ENCODE data around the gene TFAP2C.

The TFAP2C gene

GRCh38 chr20:56628873-56629463 is at the start of gene TFAP2C:
Gene TFAP2C (plus strand): TSS chr20:56629306. CDS start chr20:56629545, 239 bp downstream.
- DNase-seq (ENCODE audit: low read depth) = peak; percentile 20
- H3K4me3 ChIP-seq (replicated peaks; ENCODE audit: low read depth, low read length) = peak within 1 kb of the TSS; percentile 27
- TF ChIP-seq, protein P1, sequence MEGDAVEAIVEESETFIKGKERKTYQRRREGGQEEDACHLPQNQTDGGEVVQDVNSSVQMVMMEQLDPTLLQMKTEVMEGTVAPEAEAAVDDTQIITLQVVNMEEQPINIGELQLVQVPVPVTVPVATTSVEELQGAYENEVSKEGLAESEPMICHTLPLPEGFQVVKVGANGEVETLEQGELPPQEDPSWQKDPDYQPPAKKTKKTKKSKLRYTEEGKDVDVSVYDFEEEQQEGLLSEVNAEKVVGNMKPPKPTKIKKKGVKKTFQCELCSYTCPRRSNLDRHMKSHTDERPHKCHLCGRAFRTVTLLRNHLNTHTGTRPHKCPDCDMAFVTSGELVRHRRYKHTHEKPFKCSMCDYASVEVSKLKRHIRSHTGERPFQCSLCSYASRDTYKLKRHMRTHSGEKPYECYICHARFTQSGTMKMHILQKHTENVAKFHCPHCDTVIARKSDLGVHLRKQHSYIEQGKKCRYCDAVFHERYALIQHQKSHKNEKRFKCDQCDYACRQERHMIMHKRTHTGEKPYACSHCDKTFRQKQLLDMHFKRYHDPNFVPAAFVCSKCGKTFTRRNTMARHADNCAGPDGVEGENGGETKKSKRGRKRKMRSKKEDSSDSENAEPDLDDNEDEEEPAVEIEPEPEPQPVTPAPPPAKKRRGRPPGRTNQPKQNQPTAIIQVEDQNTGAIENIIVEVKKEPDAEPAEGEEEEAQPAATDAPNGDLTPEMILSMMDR (IDR thresholded peaks at IDR 0.05; ENCODE audit: low read length, missing control alignments) = no peak

DNA sequence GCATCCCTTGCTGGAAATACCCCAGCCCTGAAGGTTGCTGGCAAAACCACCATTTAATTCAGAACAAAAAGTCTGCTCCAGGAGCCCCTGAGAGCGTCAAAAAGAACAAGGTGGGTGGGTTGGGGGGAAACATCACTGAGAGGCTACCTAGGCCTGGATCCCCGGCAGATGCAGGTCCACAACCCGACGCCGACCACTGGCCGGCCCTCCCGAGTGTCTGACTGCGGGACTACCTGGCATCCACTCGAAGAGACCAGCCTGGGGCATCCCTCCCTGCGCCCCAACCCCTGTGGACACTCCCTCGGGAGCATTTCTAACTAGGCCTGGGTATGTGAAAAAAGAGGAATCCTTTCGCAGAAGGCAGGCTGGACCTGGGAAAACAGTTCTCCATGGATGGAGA is 48.9 kb upstream of the TFAP2C start:
- no peak for DNase-seq (ENCODE audit: low read depth)
- no peak overlapping the region for H3K4me3 ChIP-seq (replicated peaks; ENCODE audit: low read depth, low read length)
- TF ChIP-seq, protein P1 (IDR thresholded peaks at IDR 0.05; ENCODE audit: low read length, missing control alignments) = no peak

DNA sequence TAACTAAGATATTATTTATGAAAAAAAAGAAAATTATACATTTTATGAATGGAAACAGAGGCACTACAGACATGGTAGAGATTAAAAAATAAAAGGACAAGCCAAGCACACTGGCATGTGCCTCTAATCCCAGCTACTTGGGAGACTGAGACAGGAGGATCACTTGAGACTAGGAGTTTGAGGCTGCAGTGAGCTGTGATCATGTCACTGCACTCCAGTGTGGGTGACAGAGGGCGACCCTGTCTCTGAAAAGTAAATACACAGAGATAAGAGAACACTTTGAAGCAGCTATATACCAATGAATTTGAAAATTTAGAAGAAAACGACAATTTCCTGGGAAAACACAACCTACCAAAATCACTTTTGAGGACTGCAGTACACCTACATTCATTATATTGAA is 47.4 kb upstream of the TFAP2C start:
- no peak overlapping the region for H3K4me3 ChIP-seq (replicated peaks; ENCODE audit: low read depth, low read length)
- DNase-seq (ENCODE audit: low read depth) = no peak
- TF ChIP-seq, protein P1 (IDR thresholded peaks at IDR 0.05; ENCODE audit: low read length, missing control alignments) = no peak

DNA sequence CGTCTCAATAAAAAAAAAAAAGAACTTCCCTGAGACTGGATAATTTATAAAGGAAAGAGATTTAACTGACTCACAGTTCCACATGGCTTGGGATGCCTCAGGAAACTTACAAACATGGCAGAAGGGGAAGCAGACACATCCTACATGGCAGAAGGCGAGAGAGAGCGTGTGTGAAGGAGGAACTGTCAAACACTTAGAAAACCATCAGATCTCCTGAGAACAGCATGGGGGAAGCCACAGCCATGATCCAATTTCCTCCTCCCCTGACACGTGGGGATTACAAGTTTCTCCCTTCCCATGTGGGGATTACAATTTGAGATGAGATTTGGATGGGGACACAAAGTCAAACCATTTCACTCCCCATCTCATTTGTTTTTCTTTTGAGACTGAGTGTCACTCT is 46.6 kb upstream of the TFAP2C start:
- DNase-seq (ENCODE audit: low read depth) = no peak
- no peak overlapping the region for H3K4me3 ChIP-seq (replicated peaks; ENCODE audit: low read depth, low read length)
- TF ChIP-seq, protein P1 (IDR thresholded peaks at IDR 0.05; ENCODE audit: low read length, missing control alignments) = no peak

GRCh38 chr20:56584916-56585315 is 44.2 kb upstream of the TFAP2C start:
- no peak for DNase-seq (ENCODE audit: low read depth)
- H3K4me3 ChIP-seq (replicated peaks; ENCODE audit: low read depth, low read length) = no peak overlapping the region
- TF ChIP-seq, protein P1 (IDR thresholded peaks at IDR 0.05; ENCODE audit: low read length, missing control alignments) = no peak

DNA sequence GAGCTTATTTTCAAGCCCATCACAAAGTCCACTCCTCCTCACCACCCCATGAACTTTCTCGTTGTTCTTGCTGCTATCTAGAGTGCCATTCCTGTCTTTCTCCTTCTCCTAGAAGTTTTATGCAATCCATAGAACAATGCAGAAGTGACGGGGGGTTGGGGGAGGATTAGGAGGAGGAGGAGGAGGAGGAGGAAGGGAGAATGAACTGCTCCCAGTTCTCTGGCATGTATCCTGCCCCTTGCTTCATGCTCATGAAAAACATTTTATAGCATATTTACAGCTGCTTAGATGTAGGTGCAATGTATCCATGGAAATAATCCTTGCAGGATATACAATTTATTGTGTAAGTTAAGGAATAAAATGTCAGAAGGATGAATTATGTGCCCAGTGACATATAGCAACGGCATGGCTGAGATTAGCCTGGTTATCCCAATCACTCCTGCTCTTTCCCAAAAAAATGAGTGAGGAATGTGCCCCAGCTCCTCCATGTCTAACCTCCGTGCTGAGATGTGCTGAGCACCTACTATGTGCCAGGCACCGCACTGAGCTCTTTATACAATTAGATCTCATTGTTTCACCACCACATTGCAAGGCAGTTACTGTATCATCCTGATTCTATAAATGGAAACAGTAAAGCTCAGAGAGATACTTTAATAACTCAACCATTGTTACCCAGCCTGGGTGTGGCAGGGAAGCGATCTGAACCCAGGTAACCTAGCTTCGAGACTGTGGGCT is 41.6 kb upstream of the TFAP2C start:
- peak; percentile 62 for DNase-seq (ENCODE audit: low read depth)
- no peak overlapping the region for H3K4me3 ChIP-seq (replicated peaks; ENCODE audit: low read depth, low read length)
- TF ChIP-seq, protein P1 (IDR thresholded peaks at IDR 0.05; ENCODE audit: low read length, missing control alignments) = no peak
